Mammary epithelial cell (primary cell): ENCODE data around the gene DSTYK.

ENCODE experiments used
- CTCF ChIP-seq, 2 donors: IDR thresholded peaks in 1 of 2; conservative IDR thresholded peaks in 1 of 2; 2 replicates each; pipeline ENCODE4 v1.5.1; 2011 to 2012; ENCODE audit warnings: inconsistent platforms in 2 of 2, low read length in 2 of 2, mild to moderate bottlenecking in 2 of 2, control low read depth in 1 of 2, low read depth in 1 of 2; ENCODE audit not compliant: insufficient read depth in 1 of 2; ENCODE audit errors: extremely low read depth in 1 of 2
- EZH2 ChIP-seq: IDR thresholded peaks from 2 replicates; pipeline ENCODE4 v1.6.1; 2012; ENCODE audit warnings: low read length, inconsistent platforms, borderline replicate concordance

DNA sequence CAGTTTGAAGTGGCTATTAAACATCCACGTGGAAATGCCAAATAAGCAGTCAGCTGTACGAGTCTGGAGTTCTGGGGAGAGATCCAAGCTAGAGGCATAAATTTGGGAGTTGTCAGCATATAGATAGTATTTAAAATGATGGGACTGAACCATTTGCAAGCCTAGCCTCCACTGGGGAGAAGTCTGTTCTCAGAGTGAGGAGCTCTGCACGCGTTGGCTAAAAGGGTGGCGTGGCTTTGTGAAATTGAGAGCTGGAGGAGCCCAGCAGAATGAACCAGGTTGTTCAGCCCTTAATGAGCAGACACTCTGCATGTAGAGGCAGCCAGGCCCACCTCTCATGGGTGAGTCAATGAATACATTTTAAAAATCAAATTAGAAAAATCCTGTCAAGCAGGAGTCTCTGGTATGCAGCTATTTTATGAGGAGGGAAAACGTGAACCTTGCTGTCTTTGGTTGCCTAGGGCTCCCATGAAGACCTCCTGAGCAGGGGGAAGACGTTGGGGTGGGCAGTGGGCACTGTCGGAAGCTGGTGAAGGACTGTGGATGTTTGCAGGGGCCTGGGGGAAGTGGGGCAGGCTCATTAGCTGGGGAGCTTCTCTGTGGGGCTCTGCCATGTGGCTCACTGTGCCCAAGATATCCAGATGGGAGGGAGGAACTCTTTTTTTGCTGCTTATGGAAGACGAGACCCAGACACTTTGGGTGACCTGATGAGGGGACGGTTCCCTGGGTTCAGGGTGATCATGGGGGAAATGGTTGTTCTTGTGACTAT is 35.0 kb upstream of the DSTYK start:
- no peak for TF ChIP-seq CTCF (conservative IDR thresholded peaks at IDR 0.05 in 1 of 2, IDR thresholded peaks at IDR 0.05 in 1 of 2; ENCODE audit: extremely low read depth in 1 of 2, insufficient read depth in 1 of 2, low read depth in 1 of 2, low read length in 2 of 2)
- no peak for TF ChIP-seq EZH2
